GM12892 (cell line): ENCODE measurements around the gene ANO4.

ENCODE experiments used
- POLR2A ChIP-seq: IDR thresholded peaks from 2 replicates; pipeline ENCODE4 v1.6.1; 2011; ENCODE audit warnings: low read depth, low read length, control low read depth
- POLR2AphosphoS5 ChIP-seq: IDR thresholded peaks from 2 replicates; pipeline ENCODE4 v1.6.1; 2011; ENCODE audit warnings: low read depth, low read length, control low read depth
- TAF1 ChIP-seq: IDR thresholded peaks from 2 replicates; pipeline ENCODE4 v1.6.1; 2011; ENCODE audit warnings: low read depth, mild to moderate bottlenecking, control low read depth, low read length, borderline replicate concordance

- TF ChIP-seq POLR2A (no peak), POLR2AphosphoS5 (no peak), TAF1 (no peak)
Measured at GRCh38 chr12:100868487-100868886, 73.9 kb downstream of the ANO4 start.
